A549 treated with CORT108297 at 1 μM for 4 hours (cell line): ENCODE measurements around the gene ZNF429. TPM values are rescaled to one million over a fixed set of nuclear protein-coding genes. Genes with fewer than 3 reads are reported as not detected.

Experiments
- total RNA-seq: library from RNA; stranded (reverse); fragments of 200-300 nt; extraction: Qiagen RNA extraction; gene quantifications from 5 replicates; pipeline ENCODE4 v1.2.3, GENCODE V29; 2022

Gene ZNF429
- total RNA-seq, result not detected in 5 replicates

GRCh38 chr19:21505459-21506451 is at the start of gene ZNF429:
ZNF429 (plus strand) TSS chr19:21505602; CDS start chr19:21505772, 170 bp downstream.

Other genes with a start within 250 kb of the ZNF429 start
- 0.57 to 1.1 TPM (median 0.69 TPM) in 5 replicates for gene ZNF708, start 176.2 kb upstream of the ZNF429 start, total RNA-seq
- 0.65 to 1.3 TPM (median 0.96 TPM) in 5 replicates for gene ZNF738, start 146.6 kb upstream of the ZNF429 start, total RNA-seq
- gene ZNF493, start 108.5 kb upstream of the ZNF429 start, total RNA-seq, result 0.02 to 0.23 TPM (median 0.16 TPM) in 5 replicates